ENCODE measurements around the gene C6orf132. TPM values are rescaled to one million over a fixed set of nuclear protein-coding genes. Genes with fewer than 3 reads are reported as not detected.

The C6orf132 gene
- total and polyA plus RNA-seq, 2 of the 8 experiments (the other 6 are each of a cell fraction or from before 2014, with no cell fraction given), result 31.5 to 64.0 TPM

DNA sequence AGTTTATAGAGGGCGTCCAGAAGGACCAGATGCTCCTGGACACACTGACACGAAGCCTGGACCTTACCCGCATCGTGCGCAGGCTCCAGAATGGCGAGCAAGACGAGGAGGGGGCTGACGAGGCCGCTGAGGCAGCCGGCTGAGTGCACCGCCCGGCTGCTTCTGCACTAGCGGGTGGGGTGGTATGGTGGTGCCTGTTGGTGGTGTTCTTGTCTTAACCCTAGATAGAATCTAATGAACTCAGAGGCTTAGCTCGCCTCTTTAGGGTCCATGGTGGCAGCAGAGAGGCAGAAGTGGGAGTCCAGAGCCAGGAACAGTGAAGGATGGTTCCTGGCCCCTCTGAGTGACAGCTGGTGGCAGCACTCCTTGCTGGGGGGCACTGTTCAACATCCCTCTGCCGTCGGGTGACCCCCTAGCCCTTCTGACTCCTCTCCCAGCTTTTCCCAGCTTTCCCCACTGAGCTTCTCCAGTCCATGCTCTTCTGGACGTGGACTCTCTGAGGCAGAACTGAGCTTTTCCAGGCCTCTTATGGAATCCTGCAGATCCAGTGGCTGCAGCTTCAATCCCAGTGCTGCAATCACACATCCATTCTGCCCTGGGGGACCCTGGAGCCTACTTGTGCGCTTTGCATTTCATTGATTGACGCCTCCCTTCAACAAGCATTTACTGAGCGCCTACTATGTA lies 37.0 kb upstream of the C6orf132 start:
- no peak overlapping the region for H2BK5ac ChIP-seq (ENCODE audit: low read depth, low read length)
- no peak overlapping the region for H2BK120ac ChIP-seq (replicated peaks; ENCODE audit: low read depth, low read length)
- no peak overlapping the region for H3K56ac ChIP-seq (replicated peaks; ENCODE audit: insufficient read length, low read depth, low read length)
- 95% methylated on average over 16 of the region's 20 CpGs; no CpG with 5 or more reads in 1 of the 2 experiments for WGBS, 2 experiments (ENCODE audit: extremely low coverage in 1 of 2, insufficient coverage in 1 of 2, insufficient read length in 1 of 2, insufficient replicate concordance in 2 of 2, low coverage in 1 of 2, low lambda C conversion rate in 2 of 2, missing lambda C conversion rate in 1 of 2)
- H3K23ac ChIP-seq (ENCODE audit: insufficient read length), result no peak overlapping the region
- POLR2A ChIA-PET (ENCODE audit: partially characterized antibody), result interaction anchor here (1.2 to 1.9 kb wide), 3 partner anchors 91 to 385 kb away, joined by 3 to 5 read pairs (median 3); partner anchors contain the start of genes TAF8 and UBR2
- H3K36me3 ChIP-seq (ENCODE audit: control insufficient read depth in 2 of 4, insufficient read depth in 4 of 4, low read length in 3 of 4), result no peaks in the 10 kb centered on the region
- DNase-seq (ENCODE audit: low read depth in 1 of 2, low spot score in 2 of 2) (no peak), FAIRE-seq (no peak)
- H2BK15ac ChIP-seq (ENCODE audit: low read length), result no peak overlapping the region
- no peak overlapping the region for H4K8ac ChIP-seq (ENCODE audit: extremely low read depth, insufficient read depth, low read length)
- CTCF ChIA-PET (ENCODE audit: partially characterized antibody), result interaction anchor here (0.9 to 1.6 kb wide), 9 partner anchors 9 to 135 kb away, joined by 3 to 6 read pairs (median 4); no protein-coding TSS in a partner anchor
- H3K27me3 ChIP-seq (replicated peaks in 1 of 4; ENCODE audit: control insufficient read depth in 3 of 4, extremely low read depth in 1 of 4, insufficient read depth in 3 of 4, low read length in 3 of 4), result no peaks in the 10 kb centered on the region; a peak in 1 of 7 replicates
- H4K5ac ChIP-seq (ENCODE audit: insufficient read length, low read depth, low read length), result no peak overlapping the region
- no peak overlapping the region for H4K91ac ChIP-seq (replicated peaks; ENCODE audit: insufficient read length, low read length)
- no peaks in the 10 kb centered on the region for H3K9me3 ChIP-seq (ENCODE audit: insufficient read depth in 2 of 2, low read depth in 1 of 2, low read length in 1 of 2)
- no peak overlapping the region for H3K27ac ChIP-seq (ENCODE audit: low read depth, low read length)
- H2AFZ ChIP-seq (ENCODE audit: low read length), result no peak overlapping the region
- H3K79me1 ChIP-seq (ENCODE audit: low read depth, low read length), result no peaks in the 10 kb centered on the region
- no peak overlapping the region for H3K9ac ChIP-seq (replicated peaks in 1 of 4; ENCODE audit: extremely low read depth in 1 of 4, low read depth in 3 of 4, low read length in 3 of 4)
- H3K23me2 ChIP-seq (ENCODE audit: low read depth, low read length), result peaks cover 4% of the 10 kb centered on the region
- no peak overlapping the region for H3K4ac ChIP-seq (replicated peaks; ENCODE audit: insufficient read length, low read depth, low read length)
- H3K4me2 ChIP-seq (ENCODE audit: insufficient read depth in 1 of 2, low read depth in 2 of 2, low read length in 2 of 2), result peak overlapping the region in 1 of 2 experiments; percentile 94; a peak in 2 of 4 replicates
- H3K14ac ChIP-seq (ENCODE audit: insufficient read length), result no peak overlapping the region
- no peak overlapping the region for H3K18ac ChIP-seq (ENCODE audit: extremely low read depth, low read length)
- H4K20me1 ChIP-seq (replicated peaks in 1 of 2; ENCODE audit: control insufficient read depth in 1 of 2, insufficient read depth in 2 of 2, low read length in 2 of 2), result no peaks in the 10 kb centered on the region
- no peaks in the 10 kb centered on the region for H3K79me2 ChIP-seq (ENCODE audit: control insufficient read depth in 1 of 2, insufficient read depth in 2 of 2, low read length in 2 of 2)
- H2BK20ac ChIP-seq (ENCODE audit: low read length), result no peak overlapping the region
- H2AK5ac ChIP-seq (ENCODE audit: low read depth, low read length), result peak overlapping the region; percentile 46; the same call in 1 of the 2 replicates
- H3K4me1 ChIP-seq (replicated peaks in 1 of 4; ENCODE audit: control insufficient read depth in 3 of 4, insufficient read depth in 4 of 4, low read length in 3 of 4), result peaks cover 3 to 15% (median 9%) of the 10 kb centered on the region in 4 experiments
- peak overlapping the region in 2 of 4 experiments; percentile 5 to 62; a peak in 4 of 8 replicates for H3K4me3 ChIP-seq (ENCODE audit: extremely low read depth in 1 of 4, insufficient read depth in 2 of 4, low read depth in 3 of 4, low read length in 4 of 4)
- H2BK12ac ChIP-seq (ENCODE audit: low read depth, low read length), result 0 out of 2 replicates have a peak overlapping the region, but pooled peaks have one; percentile 9
- TF ChIP-seq ZNF274 (IDR thresholded peaks at IDR 0.05; ENCODE audit: borderline replicate concordance, extremely low read depth, low read length) (no peak), RAD21 (IDR thresholded peaks at IDR 0.05 in 1 of 2, conservative IDR thresholded peaks at IDR 0.05 in 1 of 2; ENCODE audit: low read depth in 2 of 2, low read length in 2 of 2) (no peak), YY1 (IDR thresholded peaks at IDR 0.05; ENCODE audit: low read depth, low read length) (no peak), TAF1 (IDR thresholded peaks at IDR 0.05; ENCODE audit: low read depth, low read length) (no peak), HDAC2 (IDR thresholded peaks at IDR 0.05; ENCODE audit: borderline replicate concordance in 1 of 2, low read depth in 2 of 2, low read length in 2 of 2) (no peak), CHD2 (IDR thresholded peaks at IDR 0.05; ENCODE audit: low read length) (no peak), CTBP2 (IDR thresholded peaks at IDR 0.05; ENCODE audit: borderline replicate concordance, insufficient read depth, insufficient read length, low read length) (no peak), JUN (IDR thresholded peaks at IDR 0.05; ENCODE audit: low read depth, low read length) (no peak), CEBPB (IDR thresholded peaks at IDR 0.05; ENCODE audit: low read depth, low read length) (no peak), TBP (IDR thresholded peaks at IDR 0.05; ENCODE audit: low read depth, low read length) (no peak), EZH2 (IDR thresholded peaks at IDR 0.05; ENCODE audit: low read depth, low read length, severe bottlenecking) (no peak), CHD1 (IDR thresholded peaks at IDR 0.05; ENCODE audit: low read depth, low read length) (no peak)

Data from H1 (cell line).